Hematopoietic multipotent progenitor cell treated with erythropoietin and hydrocortisone succinate and interleukin-3 and kit ligand, for 6 days (in vitro differentiated cells): ENCODE measurements around the gene ECI1.
A peak's percentile ranks its signal among the peaks of the same experiment; 100 is the strongest.

Experiments used
- DNase-seq: peaks from one replicate; pipeline ENCODE4 v3.0.0-alpha.2; 2015

Gene ECI1

DNA sequence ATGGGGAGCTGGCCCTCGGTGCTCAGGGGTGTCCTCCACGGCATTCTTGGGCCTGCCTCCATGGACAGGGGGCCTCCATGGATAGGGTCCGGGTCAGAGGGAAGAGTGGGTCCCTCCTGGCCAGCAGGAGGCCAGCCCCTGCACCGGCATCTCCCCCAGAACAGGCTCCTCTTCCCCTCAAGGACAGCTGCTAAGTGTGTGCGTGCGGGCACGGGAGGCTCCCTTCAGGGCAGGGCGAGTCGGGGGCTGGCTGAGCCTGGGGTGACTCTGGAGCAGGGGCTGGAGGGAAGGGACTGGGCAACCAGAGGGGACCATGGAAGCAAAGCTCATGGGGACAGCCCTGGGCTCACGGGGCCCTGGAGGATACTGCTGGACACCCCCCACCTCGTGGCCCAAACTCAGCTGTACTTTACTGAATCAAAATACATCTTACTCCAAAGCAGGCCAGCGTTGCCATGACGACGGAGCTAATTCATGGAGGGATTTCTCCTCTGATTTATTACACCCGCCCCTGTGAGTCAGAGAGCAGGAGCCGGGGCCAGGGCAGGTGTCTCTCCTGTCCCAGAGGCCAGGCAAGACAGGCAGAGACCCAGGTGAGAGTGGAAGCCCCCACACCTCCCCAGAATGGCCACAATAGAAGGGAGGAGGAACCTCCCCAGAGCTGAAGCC is 57.1 kb downstream of the ECI1 start:
- peak; percentile 65 for DNase-seq

DNA sequence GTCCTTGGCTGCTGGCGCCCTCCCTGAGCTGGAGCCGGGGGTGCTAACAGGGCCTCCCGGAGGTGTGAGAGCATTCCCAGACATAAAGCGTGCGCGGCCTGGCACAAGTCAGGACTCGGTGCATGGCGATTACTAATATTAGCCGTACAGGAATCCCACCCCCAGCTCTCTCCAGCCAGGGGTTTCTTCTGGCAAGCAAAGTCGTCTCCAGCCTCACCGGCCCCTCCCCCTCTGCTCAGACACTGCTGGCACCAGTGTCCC is 60.0 kb downstream of the ECI1 start:
- no peak for DNase-seq

DNA sequence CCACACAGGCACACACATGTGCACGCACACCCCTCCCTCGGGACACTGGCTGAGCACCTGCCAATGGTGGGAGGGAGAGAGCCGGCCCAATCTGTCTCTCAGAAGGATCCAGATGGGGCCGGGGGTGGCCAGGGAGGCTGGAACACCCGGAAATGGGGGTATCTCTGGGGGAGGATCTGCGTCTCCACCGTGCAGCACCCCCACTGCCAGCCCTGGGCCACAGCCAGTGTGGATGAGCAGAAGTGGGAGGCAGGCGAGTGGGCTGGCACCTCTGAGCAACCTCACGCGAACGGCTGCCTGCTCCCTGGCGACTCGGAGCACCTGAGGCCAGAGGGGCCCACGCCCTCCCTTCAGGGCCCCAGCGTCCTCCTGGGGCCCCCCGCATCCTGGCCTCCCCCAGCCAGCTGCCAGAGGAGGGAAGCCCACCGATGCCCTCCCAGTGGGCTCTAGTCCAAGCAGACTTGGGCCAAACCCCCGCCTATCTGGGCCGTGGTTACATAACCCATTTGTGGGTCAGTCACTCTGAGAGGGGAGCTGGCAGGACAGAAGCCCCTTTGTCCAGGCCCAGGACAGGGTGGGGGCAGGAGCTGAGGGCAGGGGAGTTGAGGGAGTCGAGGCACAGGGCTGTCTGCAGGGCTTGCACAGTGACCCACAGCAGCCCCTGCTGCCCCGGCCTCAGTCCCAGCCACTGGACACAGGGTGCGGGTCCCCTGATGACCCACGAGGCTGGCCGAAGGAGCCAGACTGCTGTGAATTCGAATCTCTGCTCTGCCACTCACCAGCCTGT is 60.5 kb downstream of the ECI1 start:
- DNase-seq: no peak

DNA sequence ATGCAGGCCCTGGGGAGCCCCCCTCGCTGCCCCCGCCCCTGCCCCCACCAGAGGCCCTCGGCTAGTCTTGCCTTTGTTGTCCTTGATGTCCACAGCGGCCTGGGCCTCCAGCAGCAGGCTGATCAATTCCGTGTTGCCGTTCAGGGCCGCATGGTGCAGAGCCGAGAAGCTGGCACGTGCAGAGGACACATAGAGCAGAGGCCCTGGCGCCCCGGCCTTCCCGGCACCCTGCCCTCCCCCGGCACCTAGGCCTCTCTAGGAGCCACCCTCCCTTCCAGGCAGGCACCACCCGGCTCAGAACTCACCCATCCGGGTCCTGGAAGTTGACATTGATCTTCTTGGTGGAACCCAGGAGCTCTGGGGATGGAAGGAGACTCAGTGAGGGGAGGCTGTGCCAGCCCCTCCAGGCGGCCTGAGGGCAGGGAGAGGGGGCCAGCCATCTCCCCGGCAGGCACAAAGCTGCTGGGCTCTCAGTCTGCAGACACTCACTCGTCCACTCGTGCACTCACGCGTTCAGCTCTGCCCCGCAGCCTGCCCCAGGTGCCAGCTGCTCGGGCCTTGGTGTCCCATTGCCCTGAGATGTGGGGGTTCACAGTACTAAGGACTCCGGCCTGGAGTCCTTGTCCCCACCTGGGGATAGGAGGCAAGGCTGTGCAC is 61.3 kb downstream of the ECI1 start:
- no peak for DNase-seq
